DND-41 (cell line): Measurements from ENCODE around the gene AGK.

Source experiments
- CTCF ChIP-seq: IDR thresholded peaks from 2 replicates; pipeline ENCODE4 v1.5.1; 2012; ENCODE audit warnings: borderline replicate concordance, low read length, moderate library complexity, mild to moderate bottlenecking; ENCODE audit not compliant: poor library complexity, severe bottlenecking; ENCODE audit errors: extremely low read depth
- EZH2 ChIP-seq: IDR thresholded peaks from 3 replicates; pipeline ENCODE4 v1.6.1; 2012; ENCODE audit warnings: borderline replicate concordance, low read depth, mild to moderate bottlenecking, moderate library complexity, low read length, inconsistent platforms; ENCODE audit not compliant: severe bottlenecking

GRCh38 chr7:141617280-141617679 is 66.1 kb downstream of the AGK start:
- TF ChIP-seq CTCF = no peak
- no peak for TF ChIP-seq EZH2
